AG09319 (cell line): ENCODE results near the gene SLC6A11.

Source experiments
- DNase-seq: peaks from one replicate; pipeline ENCODE4 v3.0.0-alpha.2; 2010; ENCODE audit warnings: low read depth; ENCODE audit errors: extremely low read depth
- CTCF ChIP-seq: IDR thresholded peaks from 2 replicates; pipeline ENCODE4 v1.5.1; 2011; ENCODE audit warnings: low read depth, mild to moderate bottlenecking, inconsistent platforms, low read length, moderate library complexity

The SLC6A11 gene

GRCh38 chr3:10792208-10792607, 23.8 kb upstream of the SLC6A11 start:
- no peak for DNase-seq
- no peak for TF ChIP-seq CTCF

- DNase-seq: no peak
These were observed 17.2 kb upstream of the SLC6A11 start for GRCh38 chr3:10798600-10799367.

GRCh38 chr3:10804183-10804648, 11.8 kb upstream of the SLC6A11 start:
- TF ChIP-seq CTCF: no peak
- DNase-seq: no peak

More at GRCh38 chr3:10798600-10799367, 17.2 kb upstream of the SLC6A11 start:
- no peak for TF ChIP-seq CTCF

- no peak for TF ChIP-seq CTCF
- DNase-seq: no peak
These were observed 10.0 kb upstream of the SLC6A11 start for GRCh38 chr3:10806006-10806405.

- no peak for DNase-seq
- TF ChIP-seq CTCF: no peak
These were observed 7.8 kb upstream of the SLC6A11 start for GRCh38 chr3:10808130-10808735.

GRCh38 chr3:10808974-10809373, 7.1 kb upstream of the SLC6A11 start:
- no peak for TF ChIP-seq CTCF
- no peak for DNase-seq

- DNase-seq: no peak
- no peak for TF ChIP-seq CTCF
These were observed 5.7 kb upstream of the SLC6A11 start for GRCh38 chr3:10810376-10810775.
